HPDE6-E6E7 (cell line): Measurements from ENCODE around the gene RNF113B.

Experiments used
- DNase-seq: peaks from one replicate; pipeline ENCODE4 v3.0.0; 2011; ENCODE audit warnings: missing footprints; ENCODE audit errors: extremely low spot score

RNF113B gene

GRCh38 chr13:98141509-98142379 is 35.3 kb downstream of the RNF113B start:
- no peak for DNase-seq

- no peak for DNase-seq
Measured at GRCh38 chr13:98141091-98141490, 36.0 kb downstream of the RNF113B start.

- no peak for DNase-seq
Measured at GRCh38 chr13:98134901-98135300, 42.2 kb downstream of the RNF113B start.

- no peak for DNase-seq
Measured at GRCh38 chr13:98133946-98134345, 43.1 kb downstream of the RNF113B start.

GRCh38 chr13:98129059-98129746 is 47.9 kb downstream of the RNF113B start:
- DNase-seq: no peak
